NCI-H1694 (cell line): ENCODE measurements around the gene GNG7.
"Not testable (repeated sequence)": the region's sequence is repeated elsewhere in the genome, so short reads cannot be mapped to it uniquely, and the experiment has no call there.

Experiments
- DNase-seq: peaks from one replicate; lab custom pipeline; 2025; lab: John Stamatoyannopoulos, UW

Gene GNG7

GRCh38 chr19:2602391-2603181, 99.9 kb downstream of the GNG7 start:
- no peak for DNase-seq

GRCh38 chr19:2600914-2601870, 101.3 kb downstream of the GNG7 start:
- DNase-seq, result no peak

DNA sequence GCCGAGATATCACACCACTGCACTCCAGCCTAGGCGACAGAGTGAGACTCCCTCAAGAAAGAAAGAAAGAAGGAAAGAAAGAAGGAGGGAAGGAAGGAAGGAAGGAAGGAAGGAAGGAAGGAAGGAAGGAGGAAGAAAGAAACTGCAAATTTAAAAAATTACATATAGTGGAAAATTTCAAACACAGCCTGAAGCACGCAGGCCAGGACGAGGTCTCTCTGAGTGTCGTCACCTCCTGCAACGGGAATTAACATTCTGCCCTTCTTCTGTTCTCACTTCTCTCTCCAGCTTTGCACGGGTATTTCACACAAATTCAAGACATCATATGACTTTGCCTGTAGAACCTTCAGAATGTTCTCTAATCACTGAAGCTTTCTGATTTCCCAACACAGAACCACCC, 108.2 kb downstream of the GNG7 start:
- DNase-seq, result no peak

- no peak for DNase-seq
Observed at GRCh38 chr19:2592824-2593223, 109.7 kb downstream of the GNG7 start.

DNA sequence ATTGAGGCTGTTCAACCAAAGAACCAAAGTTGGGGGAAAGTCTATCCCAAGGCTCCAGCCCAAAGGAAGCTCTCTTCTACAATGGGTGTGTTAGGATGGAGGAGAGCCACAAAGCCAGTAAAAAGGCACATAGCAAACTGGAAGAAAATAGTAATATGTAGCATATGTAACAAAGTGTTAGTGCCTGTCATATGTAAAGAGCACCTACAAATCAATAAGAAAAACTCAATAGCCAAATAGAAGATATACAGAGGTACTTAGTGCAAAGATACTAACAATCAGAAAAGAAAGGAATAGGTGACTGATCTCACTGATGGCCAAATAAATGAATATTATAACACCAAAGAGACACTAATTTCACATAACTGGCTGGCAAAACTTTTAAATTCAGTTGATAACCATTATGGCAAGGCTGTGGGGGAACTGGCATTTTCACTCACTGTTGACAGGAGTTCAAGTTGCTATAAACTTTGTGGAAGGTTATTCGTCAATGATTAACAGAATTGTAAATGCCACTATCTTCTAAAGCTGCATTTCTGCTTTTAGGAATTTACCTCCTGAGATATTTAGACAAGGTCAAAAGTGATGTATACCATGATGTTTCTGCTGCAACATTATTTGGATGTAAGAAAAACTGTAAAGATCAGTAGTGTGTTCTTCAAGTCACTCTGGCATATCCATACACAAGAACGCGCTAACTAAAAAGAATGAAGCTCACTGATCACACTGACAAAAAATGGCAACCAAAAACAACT, 110.8 kb downstream of the GNG7 start:
- DNase-seq, result no peak

GRCh38 chr19:2590630-2591399, 111.7 kb downstream of the GNG7 start:
- DNase-seq, result no peak

DNA sequence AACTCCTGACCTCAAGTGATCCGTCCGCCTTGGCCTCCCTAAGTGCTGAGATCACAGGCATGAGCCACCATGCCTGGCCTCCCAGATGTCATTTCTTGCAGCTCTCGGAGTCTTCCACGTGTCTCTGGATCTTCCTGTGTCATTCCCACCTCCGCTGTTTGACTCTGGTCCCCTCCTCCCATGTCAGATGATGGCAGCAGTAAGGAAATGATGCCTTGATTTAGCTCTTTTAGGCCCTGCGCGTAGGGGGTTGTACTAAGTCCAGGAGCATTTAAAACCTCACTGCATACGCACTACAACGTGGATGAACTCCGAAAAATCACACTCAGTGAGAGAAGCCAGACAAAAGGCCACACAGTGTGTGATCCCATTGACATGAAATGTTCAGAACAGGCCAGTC, 113.1 kb downstream of the GNG7 start:
- DNase-seq, result no peak

GRCh38 chr19:2588081-2588777, 114.3 kb downstream of the GNG7 start:
- no peak for DNase-seq

DNA sequence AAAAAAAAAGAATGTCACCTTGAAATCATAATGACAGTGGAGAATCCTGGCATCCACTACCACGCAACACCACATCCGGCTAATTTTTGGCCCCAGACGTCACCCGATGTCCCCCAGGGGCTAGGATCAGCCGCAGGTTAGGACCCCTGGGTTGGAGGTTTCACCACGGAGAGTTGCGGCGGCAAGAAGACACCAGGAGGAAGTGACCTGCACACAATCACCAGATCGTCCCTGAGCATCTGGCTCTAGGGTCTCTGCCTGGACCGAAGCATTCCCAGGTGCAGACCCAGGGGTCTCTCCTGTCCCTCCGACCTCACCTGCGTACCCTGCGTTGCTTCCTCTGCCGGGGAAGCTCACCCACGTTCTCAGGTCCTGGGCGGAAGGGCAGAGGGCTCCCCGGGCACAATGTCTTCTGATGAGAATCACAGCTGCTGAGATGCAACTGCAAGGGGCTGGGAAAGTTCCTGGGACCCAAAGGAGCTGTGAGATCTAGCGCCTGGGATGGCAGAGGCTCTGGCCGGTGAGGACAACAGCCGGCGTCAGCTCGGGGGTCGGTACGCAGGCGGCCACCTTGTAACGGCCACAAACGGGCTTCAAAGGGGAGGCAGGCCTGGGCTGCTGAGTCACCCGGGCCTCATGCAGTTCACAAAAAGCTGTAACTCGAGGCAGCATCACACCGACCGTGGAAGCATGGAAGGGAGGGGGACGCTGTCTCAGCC, 115.3 kb downstream of the GNG7 start:
- no peak for DNase-seq

- DNase-seq, result no peak
Observed at GRCh38 chr19:2586196-2586595, 116.3 kb downstream of the GNG7 start.

GRCh38 chr19:2584002-2584401, 118.5 kb downstream of the GNG7 start:
- no peak for DNase-seq

DNA sequence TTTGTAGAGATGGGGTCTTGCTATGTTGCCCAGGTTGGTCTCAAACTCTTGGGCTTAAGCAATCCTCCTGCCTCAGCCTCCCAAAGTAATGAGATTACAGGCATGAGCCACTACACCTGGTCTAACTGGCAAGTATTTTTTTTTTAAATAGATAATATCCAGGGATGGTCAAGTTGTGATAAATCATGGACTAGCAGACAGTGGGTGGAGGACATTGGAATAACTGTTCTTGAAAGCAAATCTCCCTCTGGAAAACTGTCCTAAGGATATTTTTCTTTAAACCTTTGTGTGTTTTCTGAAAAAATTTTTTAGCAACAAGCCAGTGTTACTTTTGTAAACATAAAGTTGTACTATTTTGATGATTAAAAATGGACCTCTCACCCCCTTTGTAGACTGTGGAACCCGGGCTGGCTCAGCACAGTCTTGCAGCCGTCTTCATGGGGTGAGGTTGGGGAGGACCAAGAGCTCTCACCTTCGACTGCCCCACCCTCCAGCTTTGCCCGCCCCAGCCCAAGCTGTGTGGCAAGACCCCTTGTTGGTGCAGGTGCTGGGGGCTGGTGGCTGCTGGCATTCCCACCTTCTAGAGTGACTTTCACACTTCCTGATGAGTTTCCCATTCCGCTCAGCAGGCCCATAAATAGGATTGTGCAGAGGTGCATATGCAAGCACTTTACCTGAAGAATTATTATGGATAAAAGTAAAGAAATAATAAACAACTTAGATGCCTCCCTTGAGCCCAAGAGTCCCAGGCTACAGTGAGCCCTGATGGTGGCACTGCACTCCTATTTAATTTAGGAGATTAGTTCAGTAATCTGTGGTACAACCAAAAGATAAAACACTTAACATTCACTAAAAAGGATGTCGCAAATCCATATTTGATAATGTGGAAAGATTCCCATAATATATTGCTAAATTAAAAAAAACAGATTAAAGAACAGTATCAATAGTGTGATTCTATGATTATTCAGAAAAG, 119.2 kb downstream of the GNG7 start:
- no peak for DNase-seq

- not testable (repeated sequence) for DNase-seq
Observed at GRCh38 chr19:2580396-2580795, 122.1 kb downstream of the GNG7 start.

DNA sequence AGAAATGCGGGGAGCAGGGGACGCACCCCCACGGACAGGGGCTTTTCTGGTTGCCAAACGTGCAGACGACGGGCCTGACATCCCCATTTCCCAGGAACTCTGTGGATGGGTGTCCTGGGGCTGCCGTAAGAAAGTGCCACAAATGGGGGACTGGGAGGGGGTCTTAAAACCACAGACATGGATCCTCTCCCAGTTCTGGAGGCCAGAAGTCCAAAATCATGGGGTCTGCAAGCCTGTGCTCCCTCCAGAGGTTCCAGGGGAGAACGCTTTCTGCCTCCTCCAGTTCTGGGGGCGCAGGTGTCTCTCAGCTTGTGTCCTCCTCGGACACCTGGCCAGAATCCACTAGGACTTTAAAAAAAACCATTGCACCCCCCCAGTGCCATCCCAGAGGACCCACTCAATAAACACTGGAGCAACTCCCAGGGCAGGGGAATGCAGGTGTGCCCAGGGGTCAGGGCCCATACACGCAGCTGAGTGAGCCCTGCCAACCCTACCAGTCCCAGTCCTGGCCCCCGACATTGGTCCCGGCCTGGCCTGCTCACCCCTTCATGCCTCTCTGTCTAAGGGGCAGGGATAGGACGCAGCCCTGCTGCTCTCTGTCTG, 122.7 kb downstream of the GNG7 start:
- DNase-seq, result no peak

GRCh38 chr19:2578901-2579677, 123.4 kb downstream of the GNG7 start:
- no peak for DNase-seq

- DNase-seq, result no peak
Observed at GRCh38 chr19:2578391-2578890, 124.1 kb downstream of the GNG7 start.

- no peak for DNase-seq
Observed at GRCh38 chr19:2577722-2578335, 124.7 kb downstream of the GNG7 start.
